ENCODE data around the gene CLCN1. TPM values are rescaled to one million over a fixed set of nuclear protein-coding genes. Genes with fewer than 3 reads are reported as not detected.

The CLCN1 gene
- total RNA-seq, 2 experiments from 2014 or later, result not detected

DNA sequence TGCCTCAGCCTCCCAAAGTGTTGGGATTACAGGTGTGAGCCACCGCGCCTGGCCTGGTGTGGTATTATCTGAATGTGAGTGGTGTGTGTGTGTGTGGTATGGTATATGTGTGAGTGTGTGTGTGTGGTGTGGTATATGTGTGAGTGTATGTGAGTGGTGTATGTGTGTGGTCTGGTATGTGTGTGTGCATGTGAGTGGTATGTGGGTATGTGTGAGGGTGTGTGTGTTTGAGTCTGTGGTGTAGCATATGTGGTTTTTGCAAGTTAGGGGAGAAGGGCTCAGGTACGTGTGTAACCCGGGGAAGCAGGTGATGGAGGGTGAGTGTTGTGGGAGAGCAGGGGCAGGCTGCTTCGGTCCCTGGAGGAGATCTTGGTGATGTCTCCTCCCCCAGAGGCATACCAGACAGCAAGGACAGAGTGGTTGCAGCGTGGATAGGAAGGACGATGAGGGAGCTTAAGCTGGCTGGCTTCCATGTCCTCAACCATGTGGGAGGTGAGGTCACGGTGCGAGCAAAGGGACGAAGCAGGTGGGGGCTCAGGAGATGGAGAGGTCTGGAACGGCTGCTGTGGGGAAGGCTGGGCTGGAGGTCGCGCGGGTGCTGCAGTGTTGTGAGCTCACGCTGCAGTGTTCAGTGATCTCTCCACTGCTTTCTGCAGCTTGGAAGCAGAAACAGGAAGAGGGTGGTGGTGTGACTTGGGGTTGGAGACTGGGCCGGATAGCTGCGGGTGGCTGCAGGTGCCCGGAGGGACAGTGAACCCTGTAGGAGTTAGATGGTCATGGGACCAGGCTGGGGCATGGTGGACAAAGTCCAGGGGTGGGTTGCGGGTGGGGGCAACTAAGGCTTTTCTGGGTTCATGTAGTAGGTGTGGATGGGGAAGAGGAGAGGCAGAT lies 70.2 kb downstream of the CLCN1 start:
- intact Hi-C loops (cut with micrococcal nuclease; ENCODE audit: unreplicated experiment), result no loop called here
- no peaks in the 10 kb centered on the region for H3K79me2 ChIP-seq (ENCODE audit: insufficient read depth, low read depth, low read length)

DNA sequence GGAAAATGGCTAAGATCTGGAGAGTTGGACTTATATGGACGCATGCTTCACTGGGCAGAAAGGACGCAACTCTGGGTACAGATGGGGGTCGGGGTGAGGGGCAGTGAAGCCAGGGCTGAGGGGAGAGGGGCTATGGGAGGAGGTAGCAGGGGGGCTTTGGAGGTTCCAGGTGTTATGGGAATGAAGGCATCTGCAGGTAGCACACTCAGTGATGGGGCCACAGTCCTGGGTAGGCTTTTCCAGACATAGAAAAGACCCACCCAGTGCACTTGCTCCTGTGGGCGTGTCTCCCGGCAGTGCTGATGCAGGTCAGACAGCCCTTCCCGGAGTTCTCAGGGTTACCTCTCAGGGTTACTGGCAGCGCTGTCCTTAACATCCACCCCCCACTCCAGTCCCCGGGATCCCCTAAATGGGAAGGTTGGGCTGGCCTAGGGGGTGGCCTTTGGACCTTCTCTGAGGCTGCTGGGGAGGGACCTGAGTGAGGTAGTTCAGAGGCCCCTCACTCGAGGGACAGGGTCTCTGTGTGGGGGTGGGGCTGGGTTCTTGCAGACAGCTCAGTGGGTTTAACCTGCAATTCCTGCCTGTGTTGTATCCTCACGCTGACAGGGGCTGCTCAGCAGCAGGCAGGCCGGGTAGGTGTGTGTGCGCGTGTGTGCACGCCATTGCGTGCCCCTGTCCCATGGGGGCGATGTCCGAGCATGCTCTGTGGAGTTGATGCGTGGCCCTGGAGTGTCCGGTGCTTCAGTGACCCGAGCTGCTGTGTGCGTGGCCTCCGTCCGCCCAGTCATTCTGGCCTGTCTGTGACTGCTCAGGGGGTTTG lies 71.5 kb downstream of the CLCN1 start:
- no peak overlapping the region for H2AFZ ChIP-seq (ENCODE audit: low read length)
- no peaks in the 10 kb centered on the region for H3K79me2 ChIP-seq (ENCODE audit: insufficient read depth, low read depth, low read length)
- TF ChIP-seq EZH2phosphoT487 (IDR thresholded peaks at IDR 0.05; ENCODE audit: borderline replicate concordance, low read depth, low read length), result no peak
- TF ChIP-seq, protein P1, sequence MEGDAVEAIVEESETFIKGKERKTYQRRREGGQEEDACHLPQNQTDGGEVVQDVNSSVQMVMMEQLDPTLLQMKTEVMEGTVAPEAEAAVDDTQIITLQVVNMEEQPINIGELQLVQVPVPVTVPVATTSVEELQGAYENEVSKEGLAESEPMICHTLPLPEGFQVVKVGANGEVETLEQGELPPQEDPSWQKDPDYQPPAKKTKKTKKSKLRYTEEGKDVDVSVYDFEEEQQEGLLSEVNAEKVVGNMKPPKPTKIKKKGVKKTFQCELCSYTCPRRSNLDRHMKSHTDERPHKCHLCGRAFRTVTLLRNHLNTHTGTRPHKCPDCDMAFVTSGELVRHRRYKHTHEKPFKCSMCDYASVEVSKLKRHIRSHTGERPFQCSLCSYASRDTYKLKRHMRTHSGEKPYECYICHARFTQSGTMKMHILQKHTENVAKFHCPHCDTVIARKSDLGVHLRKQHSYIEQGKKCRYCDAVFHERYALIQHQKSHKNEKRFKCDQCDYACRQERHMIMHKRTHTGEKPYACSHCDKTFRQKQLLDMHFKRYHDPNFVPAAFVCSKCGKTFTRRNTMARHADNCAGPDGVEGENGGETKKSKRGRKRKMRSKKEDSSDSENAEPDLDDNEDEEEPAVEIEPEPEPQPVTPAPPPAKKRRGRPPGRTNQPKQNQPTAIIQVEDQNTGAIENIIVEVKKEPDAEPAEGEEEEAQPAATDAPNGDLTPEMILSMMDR (conservative IDR thresholded peaks at IDR 0.05; ENCODE audit: low read length), result no peak; the same call in 1 of the 2 replicates
- no TSS peak for BruUV-seq (replicated peaks)
- no peaks in the 10 kb centered on the region for H3K9me3 ChIP-seq (ENCODE audit: low read length)
- no peak for DNase-seq (ENCODE audit: low spot score)
- no peak overlapping the region for H3K4me3 ChIP-seq (ENCODE audit: low read depth, low read length, poor library complexity, severe bottlenecking)
- CTCF ChIA-PET (ENCODE audit: unreplicated experiment), result interaction anchor here (0.5 kb wide), 1 partner anchor 519 kb away, joined by 3 read pairs; no protein-coding TSS in a partner anchor
- H3K27ac ChIP-seq (ENCODE audit: low read depth, low read length, poor library complexity, severe bottlenecking), result no peak overlapping the region
- POLR2A ChIA-PET, result no interaction called here
- no peaks in the 10 kb centered on the region for H4K20me1 ChIP-seq (ENCODE audit: insufficient read depth, low read length)
- H3K36me3 ChIP-seq (ENCODE audit: insufficient read depth, low read length), result no peaks in the 10 kb centered on the region
- no peaks in the 10 kb centered on the region for H3K4me1 ChIP-seq (ENCODE audit: insufficient read depth, low read length, poor library complexity, severe bottlenecking)
- H3K4me2 ChIP-seq (ENCODE audit: low read length), result no peak overlapping the region
- intact Hi-C loops (cut with micrococcal nuclease; ENCODE audit: unreplicated experiment), result no loop called here
- no peaks in the 10 kb centered on the region for H3K9me2 ChIP-seq (ENCODE audit: insufficient read depth, low read length)

More for the DNA sequence above, 70.2 kb downstream of the CLCN1 start:
- H2AFZ ChIP-seq (ENCODE audit: low read length), result no peak overlapping the region
- no peak for TF ChIP-seq EZH2phosphoT487 (IDR thresholded peaks at IDR 0.05; ENCODE audit: borderline replicate concordance, low read depth, low read length)
- TF ChIP-seq, protein P1 (conservative IDR thresholded peaks at IDR 0.05; ENCODE audit: low read length), result no peak
- no TSS peak for BruUV-seq (replicated peaks)
- H3K27ac ChIP-seq (ENCODE audit: low read depth, low read length, poor library complexity, severe bottlenecking), result no peak overlapping the region
- no peaks in the 10 kb centered on the region for H3K9me2 ChIP-seq (ENCODE audit: insufficient read depth, low read length)
- H3K36me3 ChIP-seq (ENCODE audit: insufficient read depth, low read length), result no peaks in the 10 kb centered on the region
- H3K4me3 ChIP-seq (ENCODE audit: low read depth, low read length, poor library complexity, severe bottlenecking), result no peak overlapping the region
- no peaks in the 10 kb centered on the region for H4K20me1 ChIP-seq (ENCODE audit: insufficient read depth, low read length)
- H3K9me3 ChIP-seq (ENCODE audit: low read length), result no peaks in the 10 kb centered on the region
- POLR2A ChIA-PET, result no interaction called here
- no peak for DNase-seq (ENCODE audit: low spot score)
- CTCF ChIA-PET (ENCODE audit: unreplicated experiment), result interaction anchor here (1.1 kb wide), 1 partner anchor 10 kb away, joined by 3 read pairs; no protein-coding TSS in a partner anchor
- no peaks in the 10 kb centered on the region for H3K4me1 ChIP-seq (ENCODE audit: insufficient read depth, low read length, poor library complexity, severe bottlenecking)
- H3K4me2 ChIP-seq (ENCODE audit: low read length), result no peak overlapping the region

Data from OCI-LY7 (cell line).